SIG-M5 (cell line): ENCODE data around the gene CNN2.

ENCODE experiments used
- DNase-seq: peaks from one replicate; lab custom pipeline; 2025; lab: John Stamatoyannopoulos, UW

Gene CNN2

DNA sequence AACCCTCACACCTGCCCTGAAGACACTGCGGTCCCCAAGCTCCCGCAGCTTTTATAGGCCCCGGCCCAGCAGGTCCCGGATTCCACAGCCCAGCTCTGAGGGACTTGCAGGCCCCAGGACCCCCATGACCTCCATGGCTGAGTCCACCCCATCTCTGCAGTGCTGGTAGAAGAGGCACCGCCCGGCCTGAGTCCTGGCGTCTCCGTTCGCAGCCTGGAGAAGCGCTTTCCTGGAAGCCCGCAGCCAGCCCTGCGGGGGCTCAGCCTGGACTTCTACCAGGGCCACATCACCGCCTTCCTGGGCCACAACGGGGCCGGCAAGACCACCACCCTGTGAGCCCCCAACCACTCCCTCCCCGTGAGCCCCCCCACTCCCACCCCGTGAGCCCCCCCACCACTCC, 22.7 kb downstream of the CNN2 start:
- no peak for DNase-seq

DNA sequence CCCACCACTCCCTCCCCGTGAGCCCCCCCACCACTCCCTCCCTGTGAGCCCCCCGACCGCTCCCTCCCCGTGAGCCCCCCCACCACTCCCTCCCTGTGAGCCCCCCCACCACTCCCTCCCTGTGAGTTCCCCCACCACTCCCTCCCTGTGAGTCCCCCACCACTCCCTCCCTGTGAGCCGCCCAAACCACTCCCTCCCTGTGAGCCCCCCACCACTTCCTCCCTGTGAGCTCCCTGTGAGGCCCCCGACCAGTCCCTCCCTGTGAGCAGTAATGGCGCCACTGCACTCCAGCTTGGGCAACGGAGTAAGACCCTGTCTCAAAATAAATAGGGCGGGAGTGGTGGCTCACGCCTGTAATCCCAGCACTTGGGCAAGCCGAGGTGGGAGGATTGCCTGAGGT, 23.4 kb downstream of the CNN2 start:
- no peak for DNase-seq

DNA sequence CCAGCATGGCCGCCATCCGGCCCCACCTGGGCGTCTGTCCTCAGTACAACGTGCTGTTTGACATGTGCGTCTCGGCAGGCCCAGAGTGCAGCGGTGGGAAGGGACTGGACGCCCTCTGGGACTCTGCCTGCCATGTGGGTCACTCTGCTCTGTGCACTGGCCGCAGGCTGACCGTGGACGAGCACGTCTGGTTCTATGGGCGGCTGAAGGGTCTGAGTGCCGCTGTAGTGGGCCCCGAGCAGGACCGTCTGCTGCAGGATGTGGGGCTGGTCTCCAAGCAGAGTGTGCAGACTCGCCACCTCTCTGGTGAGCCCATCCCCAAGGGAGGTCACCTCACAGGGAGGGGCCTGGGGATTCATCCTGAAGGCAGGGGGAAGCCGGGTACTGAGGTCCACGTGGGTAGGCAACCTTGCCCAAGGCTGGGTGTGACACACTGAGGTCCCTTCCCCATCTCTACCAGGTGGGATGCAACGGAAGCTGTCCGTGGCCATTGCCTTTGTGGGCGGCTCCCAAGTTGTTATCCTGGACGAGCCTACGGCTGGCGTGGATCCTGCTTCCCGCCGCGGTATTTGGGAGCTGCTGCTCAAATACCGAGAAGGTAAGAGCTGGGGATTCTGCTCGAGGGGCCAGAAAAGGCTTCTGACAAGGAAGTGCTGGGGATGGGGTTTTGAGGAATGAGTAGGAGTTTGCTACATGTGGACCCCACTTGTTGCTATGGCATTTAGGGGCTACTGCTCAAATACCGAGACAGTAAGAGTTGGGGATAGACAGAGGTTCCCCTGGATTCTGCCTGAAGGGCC, 24.8 kb downstream of the CNN2 start:
- no peak for DNase-seq

DNA sequence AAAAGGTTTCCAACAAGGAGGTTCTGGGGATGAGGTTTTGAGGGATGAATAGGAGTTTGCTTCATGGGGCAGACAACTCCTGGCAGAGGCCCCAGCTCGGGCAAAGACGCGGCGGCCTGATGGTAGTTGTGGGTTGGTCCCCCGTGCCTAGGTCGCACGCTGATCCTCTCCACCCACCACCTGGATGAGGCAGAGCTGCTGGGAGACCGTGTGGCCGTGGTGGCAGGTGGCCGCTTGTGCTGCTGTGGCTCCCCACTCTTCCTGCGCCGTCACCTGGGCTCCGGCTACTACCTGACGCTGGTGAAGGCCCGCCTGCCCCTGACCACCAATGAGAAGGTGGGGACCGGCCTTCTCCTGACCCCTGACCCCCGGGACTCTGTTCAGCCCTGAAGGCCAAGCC, 25.4 kb downstream of the CNN2 start:
- no peak for DNase-seq

DNA sequence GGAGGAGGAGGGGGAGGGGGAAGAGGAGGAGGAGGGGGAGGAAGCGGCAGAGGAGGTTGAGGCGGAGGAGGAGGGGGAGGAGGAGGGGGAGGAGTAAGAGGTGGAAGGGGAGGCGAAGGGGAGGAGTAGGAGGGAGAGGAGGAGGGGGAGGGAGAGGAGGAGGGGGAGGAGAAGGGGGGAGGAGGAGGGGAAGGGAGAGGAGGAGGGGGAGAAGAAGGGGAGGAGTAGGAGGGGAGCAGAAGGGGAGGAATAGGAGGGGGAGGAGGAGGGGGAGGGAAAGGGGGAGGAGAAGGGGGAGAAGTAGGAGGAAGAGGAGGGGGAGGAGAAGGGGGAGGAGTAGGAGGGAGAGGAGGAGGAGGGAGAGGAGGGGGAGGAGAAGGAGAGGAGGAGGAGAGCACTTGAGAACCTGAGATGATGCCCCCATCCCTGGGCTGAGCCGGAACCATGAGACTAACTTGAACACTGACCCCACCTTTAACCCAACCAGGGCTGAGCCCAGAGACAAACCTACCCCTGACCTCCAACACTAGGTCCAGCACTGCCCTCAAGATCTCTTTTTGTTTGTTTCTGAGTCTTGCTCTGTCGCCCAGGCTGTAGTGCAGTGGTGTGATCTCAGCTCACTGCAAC, 26.1 kb downstream of the CNN2 start:
- DNase-seq = no peak

DNA sequence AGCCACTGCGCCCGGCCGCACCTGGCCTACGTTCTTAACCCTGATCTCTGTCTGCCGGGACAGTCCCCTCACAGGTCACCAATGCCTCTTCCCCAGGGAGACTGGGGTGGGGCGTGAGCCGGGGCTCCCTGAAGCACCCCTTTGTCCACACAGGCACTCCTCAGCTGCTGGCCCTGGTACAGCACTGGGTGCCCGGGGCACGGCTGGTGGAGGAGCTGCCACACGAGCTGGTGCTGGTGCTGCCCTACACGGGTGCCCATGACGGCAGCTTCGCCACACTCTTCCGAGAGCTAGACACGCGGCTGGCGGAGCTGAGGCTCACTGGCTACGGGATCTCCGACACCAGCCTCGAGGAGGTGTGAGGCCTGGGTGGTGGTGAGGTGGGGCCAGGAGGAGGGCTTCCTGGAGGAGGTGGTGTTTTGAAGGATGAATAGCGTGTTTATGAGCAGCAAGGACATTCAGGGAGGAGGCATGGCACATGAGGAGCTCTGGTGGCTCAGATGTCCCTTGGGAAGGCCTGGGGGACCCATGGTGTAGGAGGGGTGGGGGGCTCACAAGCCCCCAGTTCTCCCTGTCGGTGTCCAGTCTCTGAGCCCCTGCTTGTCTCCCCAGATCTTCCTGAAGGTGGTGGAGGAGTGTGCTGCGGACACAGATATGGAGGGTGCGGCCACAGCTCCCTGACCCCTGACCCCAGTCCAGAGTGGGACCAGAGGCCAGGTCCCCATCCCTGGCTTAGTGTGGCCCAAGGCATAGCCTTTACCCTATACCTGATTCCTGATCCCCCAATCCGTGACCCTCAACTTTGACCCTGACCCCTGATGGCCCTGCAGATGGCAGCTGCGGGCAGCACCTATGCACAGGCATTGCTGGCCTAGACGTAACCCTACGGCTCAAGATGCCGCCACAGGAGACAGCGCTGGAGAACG, 27.0 kb downstream of the CNN2 start:
- DNase-seq = no peak

DNA sequence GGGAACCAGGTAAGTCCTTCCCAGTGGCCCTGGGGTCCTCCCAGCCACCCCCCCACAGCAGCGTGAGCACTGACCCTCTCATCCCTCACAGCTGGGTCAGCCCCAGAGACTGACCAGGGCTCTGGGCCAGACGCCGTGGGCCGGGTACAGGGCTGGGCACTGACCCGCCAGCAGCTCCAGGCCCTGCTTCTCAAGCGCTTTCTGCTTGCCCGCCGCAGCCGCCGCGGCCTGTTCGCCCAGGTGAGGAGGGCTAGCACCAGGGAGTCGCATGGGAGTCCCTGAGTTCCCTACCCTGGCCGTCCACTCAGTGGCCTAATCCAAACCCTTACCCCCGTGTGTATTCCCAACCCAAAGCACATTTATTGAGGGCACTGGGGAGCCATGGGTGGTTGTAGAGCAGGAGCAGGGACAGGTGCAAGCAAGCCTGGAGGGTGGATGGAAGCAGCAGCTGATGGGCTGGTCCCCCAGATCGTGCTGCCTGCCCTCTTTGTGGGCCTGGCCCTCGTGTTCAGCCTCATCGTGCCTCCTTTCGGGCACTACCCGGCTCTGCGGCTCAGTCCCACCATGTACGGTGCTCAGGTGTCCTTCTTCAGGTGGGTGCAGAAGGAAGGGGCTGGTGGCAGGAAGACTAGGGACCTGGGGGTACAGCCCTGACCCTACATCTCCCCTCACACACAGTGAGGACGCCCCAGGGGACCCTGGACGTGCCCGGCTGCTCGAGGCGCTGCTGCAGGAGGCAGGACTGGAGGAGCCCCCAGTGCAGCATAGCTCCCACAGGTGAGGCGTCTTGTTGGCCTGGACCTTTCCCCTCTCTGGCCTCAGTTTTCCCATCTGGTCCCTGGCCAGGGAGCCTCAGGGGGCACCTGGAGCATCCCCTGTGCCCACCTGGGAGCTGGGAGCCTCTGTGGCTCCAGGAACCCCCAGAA, 28.0 kb downstream of the CNN2 start:
- DNase-seq = no peak

DNA sequence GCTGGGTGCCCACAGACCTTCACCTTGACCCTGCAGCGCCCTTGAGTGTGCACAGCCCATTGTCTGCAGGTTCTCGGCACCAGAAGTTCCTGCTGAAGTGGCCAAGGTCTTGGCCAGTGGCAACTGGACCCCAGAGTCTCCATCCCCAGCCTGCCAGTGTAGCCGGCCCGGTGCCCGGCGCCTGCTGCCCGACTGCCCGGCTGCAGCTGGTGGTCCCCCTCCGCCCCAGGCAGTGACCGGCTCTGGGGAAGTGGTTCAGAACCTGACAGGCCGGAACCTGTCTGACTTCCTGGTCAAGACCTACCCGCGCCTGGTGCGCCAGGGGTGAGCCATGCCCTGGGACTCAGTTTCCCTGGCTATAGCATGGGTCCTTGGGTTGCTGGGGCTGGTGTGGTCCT, 28.6 kb downstream of the CNN2 start:
- DNase-seq = no peak

DNA sequence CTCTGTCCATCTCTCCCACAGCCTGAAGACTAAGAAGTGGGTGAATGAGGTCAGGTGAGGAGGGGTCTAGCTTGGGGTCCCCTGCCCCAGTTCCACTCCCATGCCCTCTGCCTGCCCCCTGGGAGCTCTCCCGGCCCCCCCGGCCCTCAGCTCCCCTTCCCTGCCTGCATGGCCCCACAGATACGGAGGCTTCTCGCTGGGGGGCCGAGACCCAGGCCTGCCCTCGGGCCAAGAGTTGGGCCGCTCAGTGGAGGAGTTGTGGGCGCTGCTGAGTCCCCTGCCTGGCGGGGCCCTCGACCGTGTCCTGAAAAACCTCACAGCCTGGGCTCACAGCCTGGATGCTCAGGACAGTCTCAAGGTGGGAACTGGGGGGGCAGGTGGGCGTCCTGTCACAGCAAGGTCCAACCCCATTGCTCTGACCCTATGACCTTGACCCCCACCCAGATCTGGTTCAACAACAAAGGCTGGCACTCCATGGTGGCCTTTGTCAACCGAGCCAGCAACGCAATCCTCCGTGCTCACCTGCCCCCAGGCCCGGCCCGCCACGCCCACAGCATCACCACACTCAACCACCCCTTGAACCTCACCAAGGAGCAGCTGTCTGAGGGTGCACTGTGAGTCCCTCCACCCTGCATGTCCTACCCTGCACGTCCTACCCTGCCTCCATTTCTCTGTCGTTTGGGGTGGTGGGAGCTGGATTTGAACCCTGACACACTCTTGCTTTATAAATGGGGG, 29.6 kb downstream of the CNN2 start:
- DNase-seq = no peak

DNA sequence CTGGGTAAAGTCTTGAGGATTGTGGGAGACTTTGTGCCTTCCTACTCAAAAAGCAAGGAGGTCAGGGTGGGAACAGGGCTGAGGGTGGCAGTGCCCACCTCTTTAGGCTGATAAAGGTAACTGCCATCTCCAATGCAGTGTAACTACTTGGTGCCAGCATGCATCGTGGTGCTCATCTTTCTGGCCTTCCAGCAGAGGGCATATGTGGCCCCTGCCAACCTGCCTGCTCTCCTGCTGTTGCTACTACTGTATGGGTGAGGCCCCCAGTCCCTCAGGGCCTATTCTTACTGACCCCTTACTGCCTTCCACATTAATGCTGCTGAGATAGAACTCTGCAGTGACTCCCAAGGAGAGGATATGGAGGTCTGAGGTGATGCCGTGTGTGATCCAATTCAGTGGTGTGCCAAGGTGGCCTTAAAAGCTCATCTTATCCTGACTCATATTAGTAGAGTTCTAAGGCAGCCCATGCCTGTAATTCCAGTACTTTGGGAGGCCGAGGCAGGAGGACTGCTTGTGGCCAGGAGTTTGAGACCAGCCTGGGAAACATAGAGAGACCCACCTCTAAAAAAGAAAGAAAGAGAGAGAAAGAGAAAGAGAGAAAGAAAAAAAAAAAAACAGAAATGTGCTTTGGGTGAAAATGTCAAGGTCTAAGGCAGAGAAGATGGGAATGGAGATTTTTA, 30.9 kb downstream of the CNN2 start:
- DNase-seq = no peak

DNA sequence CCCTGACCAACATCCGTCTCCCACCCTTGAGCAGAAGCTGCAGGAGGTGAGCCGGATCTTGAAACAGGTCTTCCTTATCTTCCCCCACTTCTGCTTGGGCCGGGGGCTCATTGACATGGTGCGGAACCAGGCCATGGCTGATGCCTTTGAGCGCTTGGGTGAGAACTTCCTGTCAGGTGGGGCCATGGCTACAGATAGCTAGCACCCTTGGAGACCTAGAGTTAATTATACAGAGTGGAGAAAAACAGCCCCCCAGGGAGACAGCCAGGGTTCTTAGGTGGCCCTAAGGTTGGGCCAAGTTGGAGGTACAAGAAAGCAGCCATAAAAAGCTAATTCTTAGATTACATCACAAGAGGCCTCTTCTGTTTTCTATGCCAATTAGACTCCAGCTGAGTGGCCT, 31.7 kb downstream of the CNN2 start:
- no peak for DNase-seq

DNA sequence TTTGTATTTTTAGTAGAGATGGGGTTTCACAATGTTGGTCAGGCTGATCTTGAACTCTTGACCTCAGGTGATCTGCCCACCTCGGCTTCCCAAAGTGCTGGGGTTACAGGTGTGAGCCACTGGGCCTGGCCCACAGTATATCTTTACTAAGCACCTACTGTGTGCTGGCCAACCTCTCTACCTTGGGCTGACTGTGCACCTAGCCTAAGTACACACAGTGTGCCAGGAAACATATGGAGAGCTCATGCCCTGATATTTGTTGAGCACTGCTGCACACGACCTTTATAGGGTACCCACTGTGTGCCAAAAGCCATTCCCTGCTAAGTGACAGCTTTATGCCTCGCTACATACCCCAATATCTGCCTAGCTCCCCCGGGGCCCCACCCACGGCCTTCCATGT, 34.3 kb downstream of the CNN2 start:
- no peak for DNase-seq

DNA sequence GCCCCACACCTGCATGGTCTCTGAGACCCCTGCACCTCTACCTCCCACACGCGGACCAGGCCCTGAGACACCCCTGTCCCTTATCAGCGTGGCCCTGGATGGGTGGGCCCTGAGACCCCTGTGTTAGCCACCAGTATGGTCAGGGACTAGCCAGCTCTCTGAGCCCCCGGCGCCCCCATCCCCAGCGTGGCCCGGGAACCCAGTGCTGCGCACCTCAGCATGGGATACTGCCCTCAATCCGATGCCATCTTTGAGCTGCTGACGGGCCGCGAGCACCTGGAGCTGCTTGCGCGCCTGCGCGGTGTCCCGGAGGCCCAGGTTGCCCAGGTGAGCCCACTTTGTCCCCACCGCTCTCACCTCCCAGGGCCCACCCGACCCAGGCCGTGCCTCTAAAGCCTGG, 35.6 kb downstream of the CNN2 start:
- no peak for DNase-seq

DNA sequence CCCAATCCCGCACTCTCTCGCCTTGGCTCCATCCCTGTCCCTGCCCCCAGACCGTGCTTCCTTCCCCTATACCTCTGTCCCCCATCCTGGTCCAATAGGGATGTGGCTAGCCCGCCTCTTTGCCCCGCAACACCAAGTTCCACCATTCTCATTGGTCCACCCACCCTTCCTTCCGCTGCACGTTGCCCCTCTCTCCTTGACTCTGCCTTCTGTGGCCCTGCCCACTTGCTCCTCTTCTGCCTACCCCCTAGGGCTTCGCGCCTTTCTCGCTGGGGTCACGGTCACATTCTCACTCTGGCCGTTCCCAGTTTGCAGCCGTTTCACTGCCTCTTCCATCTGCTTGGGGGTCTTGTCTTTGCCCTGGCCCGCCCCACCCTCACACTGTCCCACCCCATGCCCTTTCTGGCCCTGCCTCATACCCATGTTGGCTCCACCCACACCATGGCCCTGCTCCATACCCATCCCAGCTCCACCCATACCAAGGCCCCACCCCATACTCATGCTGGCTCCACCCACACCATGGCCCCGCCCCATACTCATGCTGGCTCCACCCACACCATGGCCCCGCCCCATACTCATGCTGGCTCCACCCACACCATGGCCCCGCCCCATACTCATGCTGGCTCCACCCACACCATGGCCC, 36.1 kb downstream of the CNN2 start:
- DNase-seq = no peak

DNA sequence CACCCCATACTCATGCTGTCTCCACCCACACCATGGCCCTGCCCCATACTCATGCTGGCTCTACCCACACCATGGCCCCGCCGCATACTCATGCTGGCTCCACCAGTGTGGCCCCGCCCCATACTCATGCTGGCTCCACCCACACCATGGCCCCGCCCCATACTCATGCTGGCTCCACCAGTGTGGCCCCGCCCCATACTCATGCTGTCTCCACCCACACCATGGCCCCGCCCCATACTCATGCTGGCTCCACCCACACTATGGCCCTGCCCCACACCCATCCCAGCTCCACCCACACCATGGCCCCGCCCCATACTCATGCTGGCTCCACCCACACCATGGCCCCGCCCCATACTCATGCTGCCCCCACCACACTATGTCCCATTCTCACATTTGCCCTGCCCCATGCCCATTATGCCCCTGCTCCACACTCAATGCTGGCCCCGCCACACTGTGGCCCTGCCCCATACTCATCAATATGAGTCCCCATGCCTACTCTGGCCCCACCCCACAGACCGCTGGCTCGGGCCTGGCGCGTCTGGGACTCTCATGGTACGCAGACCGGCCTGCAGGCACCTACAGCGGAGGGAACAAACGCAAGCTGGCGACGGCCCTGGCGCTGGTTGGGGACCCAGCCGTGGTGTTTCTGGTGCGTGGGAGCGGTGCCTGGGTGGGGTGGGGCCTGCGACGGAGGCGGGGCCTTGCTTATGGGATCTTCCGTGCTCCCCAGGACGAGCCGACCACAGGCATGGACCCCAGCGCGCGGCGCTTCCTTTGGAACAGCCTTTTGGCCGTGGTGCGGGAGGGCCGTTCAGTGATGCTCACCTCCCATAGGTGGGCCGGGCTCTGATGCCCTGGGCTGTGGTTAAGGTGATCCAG, 36.9 kb downstream of the CNN2 start:
- no peak for DNase-seq

DNA sequence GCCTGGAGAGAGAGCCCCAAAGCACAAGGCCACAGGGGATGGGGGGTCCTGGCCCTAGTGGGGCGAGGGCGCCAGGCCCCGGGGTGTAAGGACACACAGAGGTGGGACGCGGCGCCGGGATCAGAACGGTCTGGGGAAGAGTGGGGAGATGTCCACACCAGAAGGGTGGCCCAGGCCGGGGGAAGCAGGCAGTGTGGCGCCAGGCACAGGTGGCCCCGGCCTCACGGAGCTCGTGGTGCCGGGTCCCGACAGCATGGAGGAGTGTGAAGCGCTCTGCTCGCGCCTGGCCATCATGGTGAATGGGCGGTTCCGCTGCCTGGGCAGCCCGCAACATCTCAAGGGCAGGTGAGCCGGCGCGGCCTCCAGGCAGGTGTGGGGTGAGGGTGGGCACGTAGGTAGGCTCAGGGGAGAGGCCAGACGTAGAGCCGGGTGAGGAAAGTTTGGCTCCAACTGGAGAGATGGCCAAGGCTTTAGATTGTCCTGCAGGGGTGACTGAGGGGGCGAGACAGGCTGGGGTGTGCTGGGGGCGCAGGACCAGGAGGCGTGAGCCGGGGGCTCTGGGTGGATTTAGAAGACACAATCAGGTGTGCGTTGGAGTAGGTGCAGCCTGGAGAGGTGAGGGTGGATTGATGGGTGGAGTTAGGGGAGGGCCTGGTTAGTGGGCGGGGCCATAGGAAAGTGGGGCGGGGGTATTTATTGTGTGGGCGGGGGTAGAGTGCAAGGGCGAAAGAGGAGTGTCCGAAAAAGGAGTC, 37.7 kb downstream of the CNN2 start:
- no peak for DNase-seq

DNA sequence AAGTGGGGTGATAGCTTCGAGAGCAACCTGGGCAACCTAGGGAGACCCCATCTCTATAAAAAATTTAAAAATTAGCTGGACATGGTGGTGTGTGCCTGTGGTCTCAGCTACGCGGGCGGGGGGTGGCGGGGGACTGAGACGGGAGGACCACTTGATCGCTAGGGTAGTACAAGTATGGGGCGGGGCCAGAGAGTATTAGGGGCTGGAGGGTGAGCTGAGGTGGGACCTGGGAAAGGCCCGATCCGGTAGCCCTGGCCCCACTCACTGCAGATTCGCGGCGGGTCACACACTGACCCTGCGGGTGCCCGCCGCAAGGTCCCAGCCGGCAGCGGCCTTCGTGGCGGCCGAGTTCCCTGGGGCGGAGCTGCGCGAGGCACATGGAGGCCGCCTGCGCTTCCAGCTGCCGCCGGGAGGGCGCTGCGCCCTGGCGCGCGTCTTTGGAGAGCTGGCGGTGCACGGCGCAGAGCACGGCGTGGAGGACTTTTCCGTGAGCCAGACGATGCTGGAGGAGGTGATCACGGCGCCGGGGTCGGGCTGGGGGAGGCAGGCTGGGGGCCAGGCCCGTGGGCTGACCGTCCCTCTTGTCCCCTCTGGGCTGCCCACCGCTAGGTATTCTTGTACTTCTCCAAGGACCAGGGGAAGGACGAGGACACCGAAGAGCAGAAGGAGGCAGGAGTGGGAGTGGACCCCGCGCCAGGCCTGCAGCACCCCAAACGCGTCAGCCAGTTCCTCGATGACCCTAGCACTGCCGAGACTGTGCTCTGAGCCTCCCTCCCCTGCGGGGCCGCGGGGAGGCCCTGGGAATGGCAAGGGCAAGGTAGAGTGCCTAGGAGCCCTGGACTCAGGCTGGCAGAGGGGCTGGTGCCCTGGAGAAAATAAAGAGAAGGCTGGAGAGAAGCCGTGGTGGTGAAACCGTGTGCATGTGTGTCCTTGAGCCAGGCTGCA, 38.5 kb downstream of the CNN2 start:
- no peak for DNase-seq
